Colonic mucosa (tissue), 4 donors: Measurements from ENCODE around the gene TTC31. TPM values are rescaled to one million over a fixed set of nuclear protein-coding genes. Genes with fewer than 3 reads are reported as not detected.

Experiments
- DNase-seq: peaks from one replicate; pipeline ENCODE4 v3.0.0-alpha.2; 2020
- H3K27ac ChIP-seq: fragments of 200-600 bp; one replicate; pipeline ENCODE4 v1.8.0; 2021
- H3K27me3 ChIP-seq: fragments of 200-600 bp; one replicate; pipeline ENCODE4 v1.8.0; 2021
- H3K36me3 ChIP-seq: fragments of 200-600 bp; one replicate; pipeline ENCODE4 v1.8.0; 2021
- H3K4me1 ChIP-seq: fragments of 200-600 bp; one replicate; pipeline ENCODE4 v1.8.0; 2021; ENCODE audit warnings: mild to moderate bottlenecking
- H3K4me3 ChIP-seq: fragments of 200-600 bp; one replicate; pipeline ENCODE4 v1.8.0; 2021
- H3K9ac ChIP-seq, 2 donors: one replicate each; pipeline ENCODE4 v1.7.0; 2013; ENCODE audit warnings: control low read depth in 2 of 2, low read depth in 2 of 2, low read length in 2 of 2
- H3K9me3 ChIP-seq: fragments of 200-600 bp; one replicate; pipeline ENCODE4 v1.8.0; 2021
- CTCF ChIP-seq: fragments of 200-600 bp; IDR thresholded peaks from one replicate; pipeline ENCODE4 v1.8.0; 2022; ENCODE audit warnings: antibody characterized with exemption, mild to moderate bottlenecking
- intact Hi-C: fragments of 100-400 bp; cut with DNase I; formaldehyde crosslinking; loops from one replicate; pipeline ENCODE4 v1.14.1; 2022
- total RNA-seq, 2 donors: library from RNA; stranded (reverse); fragmentation: NEBNext Ultra II Directional in 1 of 2; extraction: Animal tissue kit (Norgen Biotek cat#: 25700) in 1 of 2; gene quantifications; one replicate each; pipeline ENCODE4 v1.2.1, GENCODE V29; 2021
- donor health status: healthy.
- donor health status: DM: no; HTN: no; CAD: no.
- donor health status: DM: no; HTN: no; CAD: no.

Gene TTC31
- total RNA-seq, 2 donors from 2014 or later, result 23.3 to 25.2 TPM

GRCh38 chr2:74444498-74445318 lies 38.2 kb upstream of the TTC31 start:
- DNase-seq, result no peak
- Histone ChIP-seq H3K27me3 (no peaks in the 10 kb centered on the region), H3K27ac (no peak overlapping the region), H3K36me3 (no peaks in the 10 kb centered on the region), H3K4me3 (no peak overlapping the region), H3K9me3 (no peaks in the 10 kb centered on the region), H3K9ac (no peak overlapping the region), H3K4me1 (peaks cover 2% of the 10 kb centered on the region)
- no peak for TF ChIP-seq CTCF
- intact Hi-C loops, result no loop called here

- no peaks in the 10 kb centered on the region for H3K27me3 ChIP-seq
- no peaks in the 10 kb centered on the region for H3K36me3 ChIP-seq
- no peak overlapping the region for H3K9ac ChIP-seq
- no peaks in the 10 kb centered on the region for H3K4me1 ChIP-seq
- intact Hi-C loops, result no loop called here
- DNase-seq, result no peak
- no peak overlapping the region for H3K27ac ChIP-seq
- H3K4me3 ChIP-seq, result no peak overlapping the region
- no peaks in the 10 kb centered on the region for H3K9me3 ChIP-seq
- TF ChIP-seq CTCF, result no peak
Measured at GRCh38 chr2:74447230-74447999, 35.5 kb upstream of the TTC31 start.

- no peaks in the 10 kb centered on the region for H3K4me1 ChIP-seq
- H3K4me3 ChIP-seq, result no peak overlapping the region
- H3K9me3 ChIP-seq, result no peaks in the 10 kb centered on the region
- no peak overlapping the region for H3K27ac ChIP-seq
- no peak for DNase-seq
- no peaks in the 10 kb centered on the region for H3K36me3 ChIP-seq
- intact Hi-C loops, result no loop called here
- no peaks in the 10 kb centered on the region for H3K27me3 ChIP-seq
- H3K9ac ChIP-seq, result no peak overlapping the region
- TF ChIP-seq CTCF, result no peak
Measured at GRCh38 chr2:74448771-74449170, 34.1 kb upstream of the TTC31 start.

- Histone ChIP-seq H3K4me3 (no peak overlapping the region), H3K4me1 (peaks cover 8% of the 10 kb centered on the region), H3K9ac (no peak overlapping the region), H3K27ac (no peak overlapping the region), H3K36me3 (no peaks in the 10 kb centered on the region), H3K9me3 (no peaks in the 10 kb centered on the region), H3K27me3 (no peaks in the 10 kb centered on the region)
- no peak for DNase-seq
- intact Hi-C loops, result no loop called here
- TF ChIP-seq CTCF, result no peak
Measured at GRCh38 chr2:74450570-74451190, 32.2 kb upstream of the TTC31 start.

- peak within 1 kb of the TSS; percentile 50 for H3K4me3 ChIP-seq
- H3K27ac ChIP-seq, result no peak within 1 kb of the TSS
- no peaks in the 10 kb centered on the region for H3K9me3 ChIP-seq
- H3K4me1 ChIP-seq, result peaks cover 15% of the 10 kb centered on the region
- no peaks in the 10 kb centered on the region for H3K36me3 ChIP-seq
- intact Hi-C loops, result no loop called here
- H3K9ac ChIP-seq, result peak within 1 kb of the TSS; percentile 17 to 75
- no peaks in the 10 kb centered on the region for H3K27me3 ChIP-seq
- TF ChIP-seq CTCF, result no peak
- peak; percentile 98 for DNase-seq
Measured at GRCh38 chr2:74454654-74455511, 28.0 kb upstream of the TTC31 start, which contains the start of gene INO80B. Gene INO80B (plus strand): TSS chr2:74455087. CDS start chr2:74455117, 30 bp downstream.
